Spleen (tissue), 11 donors: ENCODE data around the gene SCFD2. TPM values are rescaled to one million over a fixed set of nuclear protein-coding genes. Genes with fewer than 3 reads are reported as not detected.

ENCODE experiments used
- DNase-seq: peaks from one replicate; pipeline ENCODE4 v3.0.0-alpha.2; 2020
- H3K27ac ChIP-seq, 8 donors: fragments of 200-600 bp; sonication (generic) in 7 of 8; 1 replicate in 4 of 8; 2 replicates in 4 of 8; pipeline versions ENCODE4 v1.5.0 to v1.8.0; 2016 to 2021; ENCODE audit warnings: inconsistent platforms in 4 of 8, mild to moderate bottlenecking in 4 of 8, moderate library complexity in 1 of 8
- H3K27me3 ChIP-seq, 7 donors: fragments of 200-600 bp; sonication (generic) in 6 of 7; replicated peaks in 1 of 7; 1 replicate in 4 of 7; 2 replicates in 3 of 7; pipeline versions ENCODE4 v1.5.0 to v1.8.0; 2016 to 2021; ENCODE audit warnings: inconsistent platforms in 3 of 7, mild to moderate bottlenecking in 1 of 7
- H3K36me3 ChIP-seq, 6 donors: fragments of 200-600 bp; sonication (generic) in 5 of 6; 1 replicate in 4 of 6; 2 replicates in 2 of 6; pipeline versions ENCODE4 v1.5.0 to v1.8.0; 2016 to 2021; ENCODE audit warnings: inconsistent platforms in 2 of 6
- H3K4me1 ChIP-seq, 6 donors: fragments of 200-600 bp; sonication (generic) in 5 of 6; 1 replicate in 3 of 6; 2 replicates in 3 of 6; pipeline versions ENCODE4 v1.5.0 to v1.8.0; 2016 to 2021; ENCODE audit warnings: inconsistent platforms in 3 of 6
- H3K4me3 ChIP-seq, 8 donors: fragments of 200-600 bp; sonication (generic) in 7 of 8; 1 replicate in 4 of 8; 2 replicates in 4 of 8; pipeline versions ENCODE4 v1.5.0 to v1.8.0; 2016 to 2021; ENCODE audit warnings: inconsistent platforms in 4 of 8, mild to moderate bottlenecking in 4 of 8, moderate library complexity in 2 of 8
- H3K9me3 ChIP-seq, 8 donors: fragments of 200-600 bp; sonication (generic) in 7 of 8; 1 replicate in 4 of 8; 2 replicates in 4 of 8; pipeline versions ENCODE4 v1.5.0 to v1.8.0; 2016 to 2021; ENCODE audit warnings: inconsistent platforms in 4 of 8
- CTCF ChIP-seq, 11 experiments: fragments of 200-600 bp in 7 of 11; fragments of 450-650 bp in 4 of 11; sonication (generic) in 4 of 11; IDR thresholded peaks in 8 of 11; conservative IDR thresholded peaks in 3 of 11; 1 replicate in 7 of 11; 2 replicates in 4 of 11; pipeline versions ENCODE4 v1.4.0 to v1.8.0; 2016 to 2021; ENCODE audit warnings: antibody characterized with exemption in 11 of 11, inconsistent platforms in 4 of 11, mild to moderate bottlenecking in 1 of 11
- POLR2A ChIP-seq, 3 donors: fragments of 450-650 bp; IDR thresholded peaks; one replicate each; pipeline ENCODE4 v1.5.1; 2017; ENCODE audit warnings: antibody characterized with exemption in 3 of 3, mild to moderate bottlenecking in 1 of 3
- POLR2AphosphoS5 ChIP-seq, 3 donors: sonication (generic); formaldehyde crosslinking; IDR thresholded peaks; one replicate each; pipeline ENCODE4 v1.5.1; 2017; ENCODE audit warnings: antibody characterized with exemption in 3 of 3
- WGBS, 5 donors: extraction: QIAGEN DNeasy Blood & Tissue Kit in 3 of 5; methylation state at CpG; one replicate each; pipeline versions ENCODE4 v1.1.5 to v1.1.7; 2013 to 2018; 5-methylcytosine and 5-hydroxymethylcytosine counted together
- intact Hi-C: fragments of 100-400 bp; cut with DNase I; formaldehyde crosslinking; loops from one replicate; pipeline ENCODE4 v1.15.0; 2023; ENCODE audit warnings: low total_unique reads
- polyA plus RNA-seq, 3 donors: library from polyadenylated mRNA; stranded (reverse); fragments of 200-250 nt; gene quantifications; one replicate each; pipeline ENCODE4 v1.2.1, GENCODE V29; 2013
- total RNA-seq, 7 donors: library from RNA; depleted of rRNA in 3 of 7; stranded (reverse); fragments of >200 nt in 3 of 7; fragmentation: NEBNext Ultra II Directional in 4 of 7; extraction: Animal tissue kit (Norgen Biotek cat#: 25700) in 4 of 7; gene quantifications; one replicate each; pipeline versions ENCODE4 v1.1.0 to v1.2.1, GENCODE V29; 2016 to 2021
- donor health status: healthy with polysubstance abuse.
- donor health status: DM: no; HTN: no; CAD: no; lungs with moderate emphysema.
- donor health status: DM: no; HTN: no; CAD: no.
- donor health status: Bipolar disorder and iron deficiency.
- donor health status: healthy.
- donor health status: DM: no; HTN: no; CAD: no.
- donor health status: DM: yes; HTN: yes; CAD: no.

SCFD2 gene
- total and polyA plus RNA-seq, 10 donors: 3.6 to 42.1 (median 21.1) TPM

DNA sequence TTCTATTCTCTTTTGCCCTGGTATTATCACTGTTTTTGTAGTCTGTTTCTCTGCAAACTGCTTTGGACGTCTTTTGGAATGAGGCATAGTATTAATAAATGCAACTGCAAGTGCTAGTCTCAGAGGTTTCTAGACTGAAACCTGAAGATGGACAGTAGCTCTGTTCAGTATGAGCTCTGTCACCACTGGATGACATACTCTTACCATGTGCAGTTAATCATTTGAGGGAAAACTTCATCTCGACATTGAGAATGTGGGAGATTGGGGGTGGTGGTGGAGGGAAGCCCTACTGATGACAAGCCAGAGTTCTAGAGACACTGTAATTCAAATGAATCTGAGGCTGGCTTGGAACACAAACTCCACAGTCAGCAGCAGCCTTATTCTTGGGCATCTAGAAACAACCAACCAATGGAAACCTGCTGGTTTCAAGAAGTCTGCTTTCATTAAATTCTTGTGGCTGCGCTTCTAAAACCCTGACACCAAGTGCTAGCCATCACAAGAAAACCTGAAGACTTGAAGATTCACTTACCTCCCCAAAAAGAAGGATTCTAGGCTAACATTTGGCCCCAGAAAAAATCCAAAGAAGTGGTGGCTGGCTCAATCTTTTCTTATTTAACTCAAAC is 342.1 kb downstream of the SCFD2 start:
- 91 to 95% (median 93%) methylated on average over 3 of the region's 3 CpGs for WGBS, 5 donors

DNA sequence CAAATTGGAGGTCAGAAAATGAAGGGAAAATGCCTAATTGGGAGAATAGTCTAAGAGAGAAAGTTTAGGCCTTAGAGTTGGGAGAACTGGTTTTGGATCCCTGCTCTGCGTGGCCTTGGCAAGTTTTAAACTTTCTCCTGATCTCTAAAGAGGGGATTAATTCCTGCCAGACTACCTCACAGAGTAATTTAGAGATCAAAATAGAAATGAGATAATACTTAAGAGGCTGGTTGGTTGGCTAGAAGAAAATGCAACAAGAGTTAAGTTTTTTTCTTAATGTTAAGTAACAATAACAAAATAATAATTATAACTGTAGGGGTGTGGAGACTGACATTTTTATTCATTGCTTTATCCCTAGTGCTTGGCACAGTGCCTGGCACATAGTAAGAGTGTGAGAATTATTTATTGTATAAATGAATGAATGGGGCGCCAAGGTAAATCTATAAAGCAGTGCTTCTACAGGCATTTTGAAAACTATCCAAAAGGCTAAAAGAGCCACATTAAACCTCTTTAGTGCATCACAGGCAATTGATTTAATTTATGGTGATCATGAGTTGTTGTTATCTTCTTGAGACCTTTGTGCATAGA is 343.3 kb downstream of the SCFD2 start:
- intact Hi-C loops: no loop called here
- Histone ChIP-seq H3K36me3 (no peaks in the 10 kb centered on the region), H3K27ac (peak overlapping the region in 2 of 8 donors; percentile 2 to 35), H3K4me3 (no peak overlapping the region), H3K9me3 (no peaks in the 10 kb centered on the region), H3K27me3 (no peaks in the 10 kb centered on the region), H3K4me1 (peaks cover 0 to 16% (median 0%) of the 10 kb centered on the region in 6 donors)
- no peak for DNase-seq
- no peak for TF ChIP-seq POLR2AphosphoS5 (IDR thresholded peaks at IDR 0.05)
- TF ChIP-seq CTCF (IDR thresholded peaks at IDR 0.05 in 8 of 11, conservative IDR thresholded peaks at IDR 0.05 in 3 of 11): no peak
- TF ChIP-seq POLR2A (IDR thresholded peaks at IDR 0.05): no peak
- 92 to 96% (median 94%) methylated on average over 2 of the region's 2 CpGs for WGBS, 5 donors

More for the DNA sequence above, 342.1 kb downstream of the SCFD2 start:
- no peaks in the 10 kb centered on the region for H3K27me3 ChIP-seq
- no peaks in the 10 kb centered on the region for H3K36me3 ChIP-seq
- no peak for TF ChIP-seq CTCF (IDR thresholded peaks at IDR 0.05 in 8 of 11, conservative IDR thresholded peaks at IDR 0.05 in 3 of 11)
- TF ChIP-seq POLR2A (IDR thresholded peaks at IDR 0.05): no peak
- no peak for TF ChIP-seq POLR2AphosphoS5 (IDR thresholded peaks at IDR 0.05)
- intact Hi-C loops: no loop called here
- H3K4me1 ChIP-seq: peaks cover 0 to 12% (median 0%) of the 10 kb centered on the region in 6 donors
- no peak for DNase-seq
- no peak overlapping the region for H3K4me3 ChIP-seq
- no peaks in the 10 kb centered on the region for H3K9me3 ChIP-seq
- H3K27ac ChIP-seq: no peak overlapping the region

- intact Hi-C loops: no loop called here
- Histone ChIP-seq H3K27me3 (no peaks in the 10 kb centered on the region), H3K4me1 (peaks cover 0 to 16% (median 0%) of the 10 kb centered on the region in 6 donors), H3K36me3 (no peaks in the 10 kb centered on the region), H3K4me3 (no peak overlapping the region), H3K27ac (peak overlapping the region in 2 of 8 donors; percentile 2 to 35), H3K9me3 (no peaks in the 10 kb centered on the region)
- no peak for TF ChIP-seq CTCF (IDR thresholded peaks at IDR 0.05 in 8 of 11, conservative IDR thresholded peaks at IDR 0.05 in 3 of 11)
- no peak for TF ChIP-seq POLR2AphosphoS5 (IDR thresholded peaks at IDR 0.05)
- TF ChIP-seq POLR2A (IDR thresholded peaks at IDR 0.05): no peak
- WGBS, 5 donors: 84 to 91% (median 89%) methylated on average over 2 of the region's 2 CpGs
- no peak for DNase-seq
Observed at GRCh38 chr4:53021754-53022512, 343.9 kb downstream of the SCFD2 start.
